ENCODE data around the gene TMEM250. TPM values are rescaled to one million over a fixed set of nuclear protein-coding genes. Genes with fewer than 3 reads are reported as not detected.

Gene TMEM250
- total and polyA plus RNA-seq, 2 donors from 2014 or later, result 22.2 to 33.1 TPM

- Histone ChIP-seq H3K9ac (ENCODE audit: low read length in 3 of 3) (no peak overlapping the region), H3K36me3 (ENCODE audit: control insufficient read depth in 2 of 3, insufficient read depth in 3 of 3, low read length in 3 of 3) (no peaks in the 10 kb centered on the region), H3K27ac (ENCODE audit: low read depth in 2 of 2, low read length in 2 of 2) (no peak overlapping the region), H3K4me1 (ENCODE audit: control insufficient read depth in 2 of 3, insufficient read depth in 2 of 3, low read depth in 1 of 3, low read length in 3 of 3) (peaks cover 0 to 4% (median 4%) of the 10 kb centered on the region in 3 donors), H3K9me3 (ENCODE audit: control insufficient read depth in 2 of 3, insufficient read depth in 1 of 3, low read length in 3 of 3) (no peaks in the 10 kb centered on the region), H3K4me3 (ENCODE audit: low read length in 3 of 3) (no peak overlapping the region), H3K27me3 (ENCODE audit: control insufficient read depth, insufficient read depth, low read length) (no peaks in the 10 kb centered on the region)
- DNase-seq (peak in 1 of 5 donors; percentile 63), FAIRE-seq (no peak)
- TF ChIP-seq CTCF (IDR thresholded peaks at IDR 0.05; ENCODE audit: borderline replicate concordance, extremely low read depth, insufficient read depth), result no peak
- intact Hi-C loops (cut with DNase I), result no loop called here
Observed at GRCh38 chr9:136074706-136075105, 44.0 kb downstream of the TMEM250 start.

Other genes starting within 250 kb of the TMEM250 start
- 38.6 TPM for gene CAMSAP1, start 211.3 kb downstream of the TMEM250 start, total RNA-seq
- 3.3 TPM for gene CAMSAP1, start 211.3 kb downstream of the TMEM250 start, polyA plus RNA-seq (ENCODE audit: insufficient read depth, low read depth, low replicate concordance)
- 40.2 TPM for gene UBAC1, start 157.5 kb downstream of the TMEM250 start, total RNA-seq
- 52.6 TPM for gene UBAC1, start 157.5 kb downstream of the TMEM250 start, polyA plus RNA-seq (ENCODE audit: insufficient read depth, low read depth, low replicate concordance)
- 30.9 TPM for gene NACC2, start 23.6 kb downstream of the TMEM250 start, total RNA-seq
- 7.1 TPM for gene NACC2, start 23.6 kb downstream of the TMEM250 start, polyA plus RNA-seq (ENCODE audit: insufficient read depth, low read depth, low replicate concordance)
- not detected for gene LHX3, start 86.3 kb upstream of the TMEM250 start, total RNA-seq
- not detected for gene LHX3, start 86.3 kb upstream of the TMEM250 start, polyA plus RNA-seq (ENCODE audit: insufficient read depth, low read depth, low replicate concordance)
- 10.1 TPM for gene QSOX2, start 126.9 kb upstream of the TMEM250 start, total RNA-seq
- 4.0 TPM for gene QSOX2, start 126.9 kb upstream of the TMEM250 start, polyA plus RNA-seq (ENCODE audit: insufficient read depth, low read depth, low replicate concordance)
- gene CCDC187, start 185.2 kb upstream of the TMEM250 start, total RNA-seq, result 2.3 TPM
- 0.84 TPM for gene CCDC187, start 185.2 kb upstream of the TMEM250 start, polyA plus RNA-seq (ENCODE audit: insufficient read depth, low read depth, low replicate concordance)
- 11.6 TPM for gene GPSM1, start 208.7 kb upstream of the TMEM250 start, total RNA-seq
- gene GPSM1, start 208.7 kb upstream of the TMEM250 start, polyA plus RNA-seq (ENCODE audit: insufficient read depth, low read depth, low replicate concordance), result 11.9 TPM
- gene DNLZ, start 244.9 kb upstream of the TMEM250 start, total RNA-seq, result 22.1 TPM
- gene DNLZ, start 244.9 kb upstream of the TMEM250 start, polyA plus RNA-seq (ENCODE audit: insufficient read depth, low read depth, low replicate concordance), result 30.4 TPM